ENCODE measurements around the gene GPR17.

Gene GPR17

GRCh38 chr2:127621981-127622431, 23.9 kb upstream of the GPR17 start:
- no peak for TF ChIP-seq CTCF (IDR thresholded peaks at IDR 0.05; ENCODE audit: extremely low read depth, insufficient read depth, missing control alignments)
- no peak for DNase-seq (ENCODE audit: low spot score)
- in situ Hi-C loops (cut with MboI; ENCODE audit: low pct_unique_long_range_greater_than_20kb, low sequenced_read_pairs, unreplicated experiment), result no loop called here

GRCh38 chr2:127622561-127623387, 23.2 kb upstream of the GPR17 start:
- DNase-seq (ENCODE audit: low spot score), result no peak
- no peak for TF ChIP-seq CTCF (IDR thresholded peaks at IDR 0.05; ENCODE audit: extremely low read depth, insufficient read depth, missing control alignments)
- in situ Hi-C loops (cut with MboI; ENCODE audit: low pct_unique_long_range_greater_than_20kb, low sequenced_read_pairs, unreplicated experiment), result no loop called here

GRCh38 chr2:127623388-127624319, 22.3 kb upstream of the GPR17 start:
- DNase-seq (ENCODE audit: low spot score), result no peak
- in situ Hi-C loops (cut with MboI; ENCODE audit: low pct_unique_long_range_greater_than_20kb, low sequenced_read_pairs, unreplicated experiment), result no loop called here
- TF ChIP-seq CTCF (IDR thresholded peaks at IDR 0.05; ENCODE audit: extremely low read depth, insufficient read depth, missing control alignments), result no peak

GRCh38 chr2:127624320-127624755, 21.6 kb upstream of the GPR17 start:
- no peak for TF ChIP-seq CTCF (IDR thresholded peaks at IDR 0.05; ENCODE audit: extremely low read depth, insufficient read depth, missing control alignments)
- no peak for DNase-seq (ENCODE audit: low spot score)
- in situ Hi-C loops (cut with MboI; ENCODE audit: low pct_unique_long_range_greater_than_20kb, low sequenced_read_pairs, unreplicated experiment), result no loop called here

- TF ChIP-seq CTCF (IDR thresholded peaks at IDR 0.05; ENCODE audit: extremely low read depth, insufficient read depth, missing control alignments), result no peak
- DNase-seq (ENCODE audit: low spot score), result no peak
- in situ Hi-C loops (cut with MboI; ENCODE audit: low pct_unique_long_range_greater_than_20kb, low sequenced_read_pairs, unreplicated experiment), result no loop called here
Measured at GRCh38 chr2:127624756-127625571, 21.0 kb upstream of the GPR17 start.

GRCh38 chr2:127625572-127625951, 20.4 kb upstream of the GPR17 start:
- no peak for DNase-seq (ENCODE audit: low spot score)
- no peak for TF ChIP-seq CTCF (IDR thresholded peaks at IDR 0.05; ENCODE audit: extremely low read depth, insufficient read depth, missing control alignments)
- in situ Hi-C loops (cut with MboI; ENCODE audit: low pct_unique_long_range_greater_than_20kb, low sequenced_read_pairs, unreplicated experiment), result no loop called here

Measured in GM13977 (cell line).